ENCODE data around the gene FAM171A1.

DNA sequence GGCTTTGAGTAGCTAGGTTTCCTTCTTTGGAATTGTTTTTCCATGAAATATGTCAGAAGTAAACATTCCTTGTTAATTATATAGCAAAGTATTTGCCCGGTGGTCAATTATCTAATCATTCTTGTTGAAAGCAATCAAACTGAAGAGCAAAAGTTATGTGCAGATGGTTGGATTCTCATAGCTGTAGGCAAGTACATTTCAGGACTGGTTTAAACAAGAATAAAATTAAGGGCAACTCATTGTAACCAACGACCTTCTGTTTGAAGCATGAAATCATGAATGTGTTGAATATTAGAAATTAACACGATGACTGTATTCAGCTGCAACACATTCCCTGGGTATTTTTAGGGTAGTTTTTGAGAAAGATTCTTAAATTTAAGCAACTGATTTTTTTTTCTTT, 140.8 kb downstream of the FAM171A1 start:
- TF ChIP-seq, protein P1, sequence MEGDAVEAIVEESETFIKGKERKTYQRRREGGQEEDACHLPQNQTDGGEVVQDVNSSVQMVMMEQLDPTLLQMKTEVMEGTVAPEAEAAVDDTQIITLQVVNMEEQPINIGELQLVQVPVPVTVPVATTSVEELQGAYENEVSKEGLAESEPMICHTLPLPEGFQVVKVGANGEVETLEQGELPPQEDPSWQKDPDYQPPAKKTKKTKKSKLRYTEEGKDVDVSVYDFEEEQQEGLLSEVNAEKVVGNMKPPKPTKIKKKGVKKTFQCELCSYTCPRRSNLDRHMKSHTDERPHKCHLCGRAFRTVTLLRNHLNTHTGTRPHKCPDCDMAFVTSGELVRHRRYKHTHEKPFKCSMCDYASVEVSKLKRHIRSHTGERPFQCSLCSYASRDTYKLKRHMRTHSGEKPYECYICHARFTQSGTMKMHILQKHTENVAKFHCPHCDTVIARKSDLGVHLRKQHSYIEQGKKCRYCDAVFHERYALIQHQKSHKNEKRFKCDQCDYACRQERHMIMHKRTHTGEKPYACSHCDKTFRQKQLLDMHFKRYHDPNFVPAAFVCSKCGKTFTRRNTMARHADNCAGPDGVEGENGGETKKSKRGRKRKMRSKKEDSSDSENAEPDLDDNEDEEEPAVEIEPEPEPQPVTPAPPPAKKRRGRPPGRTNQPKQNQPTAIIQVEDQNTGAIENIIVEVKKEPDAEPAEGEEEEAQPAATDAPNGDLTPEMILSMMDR (IDR thresholded peaks at IDR 0.05; ENCODE audit: extremely low read depth in 1 of 2, insufficient read depth in 1 of 2, low read depth in 1 of 2, low read length in 2 of 2): no peak
- TF ChIP-seq EZH2 (IDR thresholded peaks at IDR 0.05; ENCODE audit: borderline replicate concordance, low read depth, low read length, severe bottlenecking) (no peak), POLR2A (IDR thresholded peaks at IDR 0.05; ENCODE audit: low read depth, low read length) (no peak), JUN (IDR thresholded peaks at IDR 0.05; ENCODE audit: borderline replicate concordance, insufficient read depth, insufficient read length, low read depth) (no peak), POLR2AphosphoS5 (IDR thresholded peaks at IDR 0.05; ENCODE audit: insufficient read depth, low read depth, low read length) (no peak), MYC (IDR thresholded peaks at IDR 0.05; ENCODE audit: low read depth, low read length) (no peak), GATA2 (IDR thresholded peaks at IDR 0.05; ENCODE audit: insufficient read depth, insufficient read length, low read depth, low read length) (no peak)

All from endothelial cell of umbilical vein (primary cell).